Gastrocnemius medialis (tissue), 4 donors: ENCODE data around the gene DCUN1D4. TPM values are rescaled to one million over a fixed set of nuclear protein-coding genes. Genes with fewer than 3 reads are reported as not detected.

Source experiments
- ATAC-seq, 2 donors: fragments of 150-250 bp; one replicate each; pipeline ENCODE4 v1.9.1; 2016
- DNase-seq, 2 donors: peaks; one replicate each; pipeline ENCODE4 v3.0.0-alpha.2; 2019
- H3K27ac ChIP-seq, 4 donors: fragments of 200-600 bp; sonication (generic); 1 replicate in 1 of 4; 2 replicates in 3 of 4; pipeline ENCODE4 v1.5.1; 2016 to 2018; ENCODE audit warnings: mild to moderate bottlenecking in 2 of 4, moderate library complexity in 1 of 4
- H3K27me3 ChIP-seq, 3 donors: fragments of 200-600 bp; sonication (generic) in 2 of 3; 1 replicate in 1 of 3; 2 replicates in 2 of 3; pipeline versions ENCODE4 v1.5.1 to v1.6.0; 2016 to 2019; ENCODE audit warnings: mild to moderate bottlenecking in 1 of 3, moderate library complexity in 1 of 3
- H3K36me3 ChIP-seq, 2 donors: fragments of 200-600 bp; sonication (generic) in 1 of 2; one replicate each; pipeline ENCODE4 v1.5.1; 2017 to 2018
- H3K4me1 ChIP-seq, 2 donors: fragments of 200-600 bp; sonication (generic) in 1 of 2; one replicate each; pipeline ENCODE4 v1.5.1; 2016 to 2017; ENCODE audit warnings: mild to moderate bottlenecking in 2 of 2
- H3K4me3 ChIP-seq, 4 donors: fragments of 200-600 bp; sonication (generic) in 3 of 4; 1 replicate in 1 of 4; 2 replicates in 3 of 4; pipeline ENCODE4 v1.5.1; 2016 to 2019; ENCODE audit warnings: mild to moderate bottlenecking in 2 of 4
- H3K9me3 ChIP-seq, 3 donors: fragments of 200-600 bp; sonication (generic) in 2 of 3; 1 replicate in 1 of 3; 2 replicates in 2 of 3; pipeline ENCODE4 v1.5.1; 2016 to 2019
- POLR2A ChIP-seq, 2 donors: fragments of 450-650 bp; IDR thresholded peaks; one replicate each; pipeline ENCODE4 v1.6.1; 2017; ENCODE audit warnings: antibody characterized with exemption in 2 of 2, mild to moderate bottlenecking in 2 of 2, moderate library complexity in 2 of 2
- in situ Hi-C, 4 donors: fragments of 200-750 bp; cut with MboI; loops; one replicate each; pipeline versions ENCODE4 v1.15.0 to v1.8.0; 2017; ENCODE audit warnings: low sequenced_read_pairs in 4 of 4
- intact Hi-C: fragments of 100-400 bp; cut with DNase I; formaldehyde crosslinking; loops from one replicate; pipeline ENCODE4 v1.15.1; 2023; ENCODE audit warnings: low total_unique reads
- total RNA-seq, 4 donors: library from RNA; depleted of rRNA; stranded (reverse); fragments of >200 nt; gene quantifications; one replicate each; pipeline versions ENCODE4 v1.1.0 to v1.2.3, GENCODE V29; 2016
- TF ChIP-seq, protein P1 (sequence below), 5 experiments: fragments of 450-650 bp in 3 of 5; fragments of 200-600 bp in 2 of 5; sonication (generic) in 2 of 5; IDR thresholded peaks in 4 of 5; conservative IDR thresholded peaks in 1 of 5; 1 replicate in 4 of 5; 2 replicates in 1 of 5; pipeline ENCODE4 v1.5.1; 2016 to 2019; ENCODE audit warnings: antibody characterized with exemption in 5 of 5, mild to moderate bottlenecking in 3 of 5, moderate library complexity in 3 of 5

Gene DCUN1D4
- total RNA-seq, 4 donors from 2014 or later = 13.6 to 23.7 (median 18.4) TPM

DNA sequence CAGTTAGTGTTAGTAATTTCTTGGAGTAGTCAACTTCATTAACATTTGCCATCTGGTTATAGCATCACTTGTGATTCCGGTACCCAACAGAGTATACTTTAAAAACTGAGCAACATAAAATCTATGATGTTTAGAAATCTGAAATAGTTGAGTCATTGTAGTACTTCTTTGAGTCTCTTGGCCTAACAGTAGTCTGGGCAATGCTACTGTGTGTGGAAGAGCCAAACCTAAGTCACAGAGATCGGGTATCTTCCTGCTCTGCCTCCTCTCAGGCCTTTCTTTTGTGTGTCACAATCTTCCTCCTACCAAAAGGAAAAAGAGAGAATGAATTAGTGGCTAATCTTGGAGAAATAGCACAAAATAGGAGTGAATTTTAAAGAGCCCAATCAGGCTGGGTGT lies 25.5 kb downstream of the DCUN1D4 start:
- ATAC-seq (peak in 1 of 2 donors; percentile 31), DNase-seq (no peak)
- Histone ChIP-seq H3K4me1 (peaks cover 35 to 39% of the 10 kb centered on the region in 2 donors), H3K4me3 (no peak overlapping the region), H3K27me3 (no peaks in the 10 kb centered on the region), H3K27ac (peak overlapping the region in 2 of 4 donors; percentile 47 to 49), H3K36me3 (peaks cover 0 to 46% of the 10 kb centered on the region in 2 donors), H3K9me3 (no peaks in the 10 kb centered on the region)
- in situ Hi-C loops (no loop called here), intact Hi-C loops (no loop called here)
- no peak for TF ChIP-seq POLR2A (IDR thresholded peaks at IDR 0.05)
- TF ChIP-seq, protein P1, sequence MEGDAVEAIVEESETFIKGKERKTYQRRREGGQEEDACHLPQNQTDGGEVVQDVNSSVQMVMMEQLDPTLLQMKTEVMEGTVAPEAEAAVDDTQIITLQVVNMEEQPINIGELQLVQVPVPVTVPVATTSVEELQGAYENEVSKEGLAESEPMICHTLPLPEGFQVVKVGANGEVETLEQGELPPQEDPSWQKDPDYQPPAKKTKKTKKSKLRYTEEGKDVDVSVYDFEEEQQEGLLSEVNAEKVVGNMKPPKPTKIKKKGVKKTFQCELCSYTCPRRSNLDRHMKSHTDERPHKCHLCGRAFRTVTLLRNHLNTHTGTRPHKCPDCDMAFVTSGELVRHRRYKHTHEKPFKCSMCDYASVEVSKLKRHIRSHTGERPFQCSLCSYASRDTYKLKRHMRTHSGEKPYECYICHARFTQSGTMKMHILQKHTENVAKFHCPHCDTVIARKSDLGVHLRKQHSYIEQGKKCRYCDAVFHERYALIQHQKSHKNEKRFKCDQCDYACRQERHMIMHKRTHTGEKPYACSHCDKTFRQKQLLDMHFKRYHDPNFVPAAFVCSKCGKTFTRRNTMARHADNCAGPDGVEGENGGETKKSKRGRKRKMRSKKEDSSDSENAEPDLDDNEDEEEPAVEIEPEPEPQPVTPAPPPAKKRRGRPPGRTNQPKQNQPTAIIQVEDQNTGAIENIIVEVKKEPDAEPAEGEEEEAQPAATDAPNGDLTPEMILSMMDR (IDR thresholded peaks at IDR 0.05 in 4 of 5, conservative IDR thresholded peaks at IDR 0.05 in 1 of 5) = no peak

DNA sequence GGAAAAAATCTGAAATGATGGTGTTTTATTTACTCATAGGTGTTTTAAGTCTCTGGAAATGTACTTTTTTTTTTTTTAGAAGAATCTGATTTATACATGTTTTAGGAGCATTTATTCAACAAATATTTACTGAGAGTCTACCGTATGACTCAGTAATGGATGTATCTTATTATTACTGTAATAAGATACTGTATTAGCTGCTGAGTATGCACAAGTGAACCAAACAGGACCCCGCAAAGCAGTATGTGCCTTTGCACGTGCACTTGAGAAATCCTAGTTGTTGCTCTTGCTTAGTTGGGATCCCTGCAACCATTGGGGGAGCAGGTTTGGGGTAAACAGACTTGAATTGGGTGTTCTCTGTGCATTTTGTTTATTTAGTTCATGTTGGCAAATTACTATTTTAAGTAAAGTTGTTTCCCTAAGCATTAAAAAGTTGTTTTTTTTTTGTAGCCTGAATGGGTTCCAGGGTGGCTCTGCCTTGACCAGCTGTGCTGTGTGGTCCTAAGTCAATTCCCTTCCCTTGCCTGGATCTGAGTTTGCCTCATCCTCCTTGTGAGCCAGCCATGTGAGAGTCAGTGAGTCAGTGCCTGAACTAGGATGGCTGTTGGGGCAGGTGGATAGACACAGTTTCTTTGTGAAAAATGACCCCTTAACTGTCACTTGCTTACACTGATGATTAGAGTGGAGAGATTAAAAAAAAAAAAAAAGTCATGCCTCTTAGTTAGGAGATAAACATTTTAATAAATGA lies 27.7 kb downstream of the DCUN1D4 start:
- in situ Hi-C loops (no loop called here), intact Hi-C loops (no loop called here)
- H3K4me3 ChIP-seq = no peak overlapping the region
- H3K27me3 ChIP-seq = no peaks in the 10 kb centered on the region
- DNase-seq (no peak), ATAC-seq (peak; percentile 28 to 40)
- H3K4me1 ChIP-seq = peaks cover 39 to 40% of the 10 kb centered on the region in 2 donors
- peak overlapping the region in 3 of 4 donors; percentile 35 to 85 (median 80) for H3K27ac ChIP-seq
- peaks cover 2 to 42% of the 10 kb centered on the region in 2 donors for H3K36me3 ChIP-seq
- TF ChIP-seq POLR2A (IDR thresholded peaks at IDR 0.05) = no peak
- TF ChIP-seq, protein P1 (IDR thresholded peaks at IDR 0.05 in 4 of 5, conservative IDR thresholded peaks at IDR 0.05 in 1 of 5) = no peak
- H3K9me3 ChIP-seq = no peaks in the 10 kb centered on the region

DNA sequence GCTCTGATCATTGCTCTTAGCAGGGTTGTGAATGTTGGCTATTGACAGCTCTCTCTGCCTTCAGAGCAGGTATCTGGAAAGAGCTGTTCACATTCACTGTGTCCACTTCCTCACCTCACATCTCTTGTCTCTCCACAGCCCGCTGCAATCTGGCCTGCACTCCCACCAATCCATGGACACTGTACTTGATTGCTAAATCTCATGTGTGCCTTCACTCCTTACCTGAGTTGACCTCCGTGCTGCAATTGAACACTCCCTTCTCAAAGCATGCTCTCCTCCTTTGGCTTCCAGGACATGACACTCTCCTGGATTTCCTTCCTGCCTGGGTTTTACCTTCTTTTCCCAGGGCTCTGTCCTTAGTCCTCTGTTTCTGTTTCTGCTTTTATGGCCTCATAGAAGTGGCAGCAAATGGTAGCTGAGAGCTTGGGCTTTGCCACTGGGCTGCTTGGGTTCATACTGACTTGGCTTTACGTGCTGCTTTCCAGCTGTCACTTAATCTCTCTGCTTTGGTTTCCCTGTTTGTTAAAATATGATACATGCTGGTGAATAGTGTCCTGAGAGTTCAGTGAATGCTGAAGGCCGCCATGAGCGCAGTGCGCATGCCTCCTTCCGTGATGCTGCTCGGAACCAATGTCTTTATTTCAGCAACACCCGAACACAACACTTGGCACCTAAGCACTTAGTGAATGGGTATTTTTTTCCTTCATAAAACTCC lies 29.5 kb downstream of the DCUN1D4 start:
- peak; percentile 46 to 80 for DNase-seq
- TF ChIP-seq POLR2A (IDR thresholded peaks at IDR 0.05) = no peak
- TF ChIP-seq, protein P1 (IDR thresholded peaks at IDR 0.05 in 4 of 5, conservative IDR thresholded peaks at IDR 0.05 in 1 of 5) = no peak
- intact Hi-C loops = no loop called here
- in situ Hi-C loops = no loop called here
- Histone ChIP-seq H3K27me3 (no peaks in the 10 kb centered on the region), H3K27ac (peak overlapping the region; percentile 69 to 85 (median 80)), H3K4me1 (peaks cover 36 to 40% of the 10 kb centered on the region in 2 donors), H3K36me3 (peaks cover 2 to 39% of the 10 kb centered on the region in 2 donors), H3K4me3 (peak overlapping the region in 1 of 4 donors; percentile 13), H3K9me3 (no peaks in the 10 kb centered on the region)
- peak; percentile 95 to 98 for ATAC-seq

DNA sequence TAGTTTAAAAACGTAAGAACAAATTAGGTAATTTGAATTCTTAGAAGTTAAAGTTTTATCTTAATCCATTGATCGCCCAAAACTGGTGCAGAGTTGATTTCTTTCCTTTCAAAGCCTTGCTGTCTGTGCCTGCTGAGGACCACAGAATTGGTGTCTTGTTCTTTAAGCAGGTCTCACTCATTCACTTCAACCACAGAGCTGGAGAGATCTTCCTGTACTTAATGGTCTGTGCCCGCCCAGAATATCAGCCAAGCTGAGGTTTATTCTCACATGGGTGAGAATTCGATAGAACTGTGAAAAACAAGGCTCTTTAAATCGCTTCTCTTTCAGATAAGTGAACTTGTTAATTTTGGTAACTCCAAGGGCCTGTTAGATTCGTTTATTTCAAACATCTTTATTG lies 31.6 kb downstream of the DCUN1D4 start:
- Histone ChIP-seq H3K36me3 (peaks cover 2 to 49% of the 10 kb centered on the region in 2 donors), H3K27ac (no peak overlapping the region)

More for the DNA sequence above, 31.6 kb downstream of the DCUN1D4 start:
- TF ChIP-seq POLR2A (IDR thresholded peaks at IDR 0.05) = no peak
- TF ChIP-seq, protein P1 (IDR thresholded peaks at IDR 0.05 in 4 of 5, conservative IDR thresholded peaks at IDR 0.05 in 1 of 5) = no peak
- Histone ChIP-seq H3K27me3 (no peaks in the 10 kb centered on the region), H3K9me3 (no peaks in the 10 kb centered on the region), H3K4me1 (peaks cover 28 to 29% of the 10 kb centered on the region in 2 donors), H3K4me3 (no peak overlapping the region)
- in situ Hi-C loops (no loop called here), intact Hi-C loops (no loop called here)
- ATAC-seq = no peak
- DNase-seq = no peak
